GM13977 (cell line): ENCODE data around the gene IPCEF1.

ENCODE experiments used
- DNase-seq: peaks from one replicate; pipeline ENCODE4 v3.0.0; 2012; ENCODE audit warnings: low spot score
- in situ Hi-C: fragments of 300-500 bp; cut with MboI; formaldehyde crosslinking; loops from one replicate; pipeline ENCODE4 v1.12.0; 2022; ENCODE audit warnings: low sequenced_read_pairs, low pct_unique_long_range_greater_than_20kb, mixed read lengths, inconsistent platforms; ENCODE audit not compliant: unreplicated experiment
- TF ChIP-seq, protein P1 (sequence below): IDR thresholded peaks from 2 replicates; pipeline ENCODE4 v1.5.1; 2012; ENCODE audit warnings: mild to moderate bottlenecking, control low read depth; ENCODE audit not compliant: insufficient read depth; ENCODE audit errors: extremely low read depth, missing control alignments

IPCEF1 gene

DNA sequence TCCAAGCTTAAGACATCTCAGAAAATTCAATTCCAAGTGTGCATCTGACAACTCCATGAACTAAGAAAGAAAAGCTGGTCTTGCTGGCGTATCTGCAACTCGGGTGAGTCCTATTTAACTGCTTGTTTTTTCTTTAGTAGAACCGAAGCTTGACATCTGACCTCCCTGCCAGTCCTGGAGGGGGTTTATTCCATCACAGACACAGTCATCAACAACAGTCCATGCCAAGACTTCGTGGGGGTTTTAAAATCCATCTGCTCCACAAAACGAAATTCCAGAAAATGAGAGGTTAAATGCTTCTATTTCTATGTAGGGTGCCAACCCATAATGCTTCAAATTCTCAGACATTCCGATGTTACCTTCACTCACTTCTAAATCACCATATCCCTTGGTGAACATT is 133.9 kb downstream of the IPCEF1 start:
- TF ChIP-seq, protein P1, sequence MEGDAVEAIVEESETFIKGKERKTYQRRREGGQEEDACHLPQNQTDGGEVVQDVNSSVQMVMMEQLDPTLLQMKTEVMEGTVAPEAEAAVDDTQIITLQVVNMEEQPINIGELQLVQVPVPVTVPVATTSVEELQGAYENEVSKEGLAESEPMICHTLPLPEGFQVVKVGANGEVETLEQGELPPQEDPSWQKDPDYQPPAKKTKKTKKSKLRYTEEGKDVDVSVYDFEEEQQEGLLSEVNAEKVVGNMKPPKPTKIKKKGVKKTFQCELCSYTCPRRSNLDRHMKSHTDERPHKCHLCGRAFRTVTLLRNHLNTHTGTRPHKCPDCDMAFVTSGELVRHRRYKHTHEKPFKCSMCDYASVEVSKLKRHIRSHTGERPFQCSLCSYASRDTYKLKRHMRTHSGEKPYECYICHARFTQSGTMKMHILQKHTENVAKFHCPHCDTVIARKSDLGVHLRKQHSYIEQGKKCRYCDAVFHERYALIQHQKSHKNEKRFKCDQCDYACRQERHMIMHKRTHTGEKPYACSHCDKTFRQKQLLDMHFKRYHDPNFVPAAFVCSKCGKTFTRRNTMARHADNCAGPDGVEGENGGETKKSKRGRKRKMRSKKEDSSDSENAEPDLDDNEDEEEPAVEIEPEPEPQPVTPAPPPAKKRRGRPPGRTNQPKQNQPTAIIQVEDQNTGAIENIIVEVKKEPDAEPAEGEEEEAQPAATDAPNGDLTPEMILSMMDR = no peak
- DNase-seq = no peak
- in situ Hi-C loops = no loop called here

- TF ChIP-seq, protein P1 = no peak
- DNase-seq = no peak
- in situ Hi-C loops = no loop called here
These were observed 137.4 kb downstream of the IPCEF1 start for GRCh38 chr6:154219250-154219649.

DNA sequence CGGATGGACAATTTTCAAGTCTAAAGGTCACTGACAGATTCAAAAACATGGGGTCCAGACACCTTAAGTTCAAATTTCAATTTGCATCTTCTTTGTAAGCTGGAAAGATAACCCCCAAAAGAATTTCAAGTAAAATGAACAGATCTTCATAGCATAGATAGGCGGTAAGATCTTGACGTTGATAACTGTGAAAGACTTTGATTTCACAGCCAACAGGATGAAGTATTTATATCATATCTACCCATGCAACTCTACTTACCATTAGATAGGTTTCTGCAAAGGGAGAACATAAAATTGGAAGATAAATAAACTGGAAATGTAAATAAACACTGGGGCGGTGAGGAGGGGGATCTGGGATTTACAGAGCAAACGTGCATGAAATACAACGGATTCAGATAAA is 137.8 kb downstream of the IPCEF1 start:
- no peak for DNase-seq
- in situ Hi-C loops = no loop called here
- TF ChIP-seq, protein P1 = no peak

DNA sequence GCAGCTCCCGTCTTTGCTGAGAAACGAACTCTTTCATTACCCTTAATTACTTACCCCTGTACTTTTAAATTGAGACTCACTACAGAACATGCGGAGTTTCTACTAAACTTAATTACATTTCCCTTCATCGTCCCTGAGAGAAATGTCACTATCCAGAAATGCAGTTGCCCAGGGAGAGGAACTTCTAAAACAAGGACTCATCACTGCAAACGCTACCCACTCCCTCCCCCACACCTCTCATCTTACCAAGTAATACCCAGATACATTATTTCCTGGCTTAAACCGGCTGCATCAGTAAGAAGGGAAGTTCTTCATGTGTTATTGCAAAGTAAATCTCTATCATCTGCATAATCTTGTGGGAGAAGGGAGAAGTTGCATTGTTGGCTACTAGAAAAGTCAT is 138.3 kb downstream of the IPCEF1 start:
- DNase-seq = no peak
- TF ChIP-seq, protein P1 = no peak
- in situ Hi-C loops = no loop called here

DNA sequence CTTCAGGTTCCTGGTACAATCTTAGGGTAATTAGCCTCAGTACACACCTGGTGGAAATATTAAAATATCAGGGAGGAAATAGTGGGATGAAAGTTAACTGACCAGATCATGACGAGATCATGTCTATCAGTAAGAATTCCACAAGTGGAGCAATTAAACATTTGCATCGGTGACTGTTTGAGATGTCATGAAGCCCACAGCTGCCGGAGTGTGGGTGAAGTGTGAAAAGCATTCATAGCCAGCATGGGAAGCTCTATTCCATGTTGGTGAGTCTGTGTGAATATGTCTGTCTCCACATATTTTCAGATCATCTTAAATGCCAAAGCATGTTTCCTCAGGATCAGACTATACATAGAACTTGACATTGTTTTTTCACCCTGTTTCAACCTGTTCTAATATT is 142.8 kb downstream of the IPCEF1 start:
- in situ Hi-C loops = no loop called here
- DNase-seq = no peak
- TF ChIP-seq, protein P1 = no peak

DNA sequence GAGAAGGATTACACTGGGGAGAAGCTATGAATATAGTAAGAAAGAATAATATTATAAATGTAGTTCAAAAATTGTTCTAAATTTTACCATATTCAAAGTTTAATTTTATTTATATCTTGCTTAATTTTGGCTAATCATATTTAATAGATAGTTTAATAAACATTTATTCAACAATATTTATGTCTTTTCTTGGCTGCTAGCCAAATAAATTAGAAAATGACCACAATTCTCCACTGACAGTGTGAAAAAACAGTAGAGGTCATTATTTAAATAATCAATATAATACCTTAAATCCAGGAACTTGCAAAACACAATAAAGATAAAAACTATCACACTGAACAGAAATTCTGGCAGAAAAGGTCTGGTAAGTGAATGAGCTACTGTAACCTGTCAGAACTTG is 145.9 kb downstream of the IPCEF1 start:
- in situ Hi-C loops = no loop called here
- TF ChIP-seq, protein P1 = no peak
- DNase-seq = no peak

GRCh38 chr6:154209555-154209954 is 147.0 kb downstream of the IPCEF1 start:
- no peak for DNase-seq
- in situ Hi-C loops = no loop called here
- TF ChIP-seq, protein P1 = no peak
